HEK293 (cell line): ENCODE results near the gene SNTG2.

Experiments used
- KLF10 ChIP-seq: fragments of 450-650 bp; IDR thresholded peaks from 2 replicates; pipeline ENCODE4 v1.5.1; 2018; ENCODE audit warnings: missing biosample characterization, mild to moderate bottlenecking, missing genetic modification characterization
- ZNF76 ChIP-seq: fragments of 450-650 bp; formaldehyde crosslinking; IDR thresholded peaks from 2 replicates; pipeline ENCODE4; 2016; ENCODE audit warnings: low read depth, missing biosample characterization, missing genetic modification characterization, borderline replicate concordance
- ZSCAN16 ChIP-seq: fragments of 450-650 bp; formaldehyde crosslinking; IDR thresholded peaks from 2 replicates; pipeline ENCODE4 v1.5.1; 2016; ENCODE audit warnings: missing biosample characterization, missing genetic modification characterization
- TF ChIP-seq, protein P1 (sequence below): fragments of 450-650 bp; formaldehyde crosslinking; IDR thresholded peaks from 2 replicates; pipeline ENCODE4 v1.5.1; 2016; ENCODE audit warnings: missing biosample characterization, missing genetic modification characterization
- TF ChIP-seq, protein P2 (sequence below): IDR thresholded peaks from 2 replicates; pipeline ENCODE4 v1.6.1; 2011; ENCODE audit warnings: mild to moderate bottlenecking, low read depth, low read length, borderline replicate concordance

DNA sequence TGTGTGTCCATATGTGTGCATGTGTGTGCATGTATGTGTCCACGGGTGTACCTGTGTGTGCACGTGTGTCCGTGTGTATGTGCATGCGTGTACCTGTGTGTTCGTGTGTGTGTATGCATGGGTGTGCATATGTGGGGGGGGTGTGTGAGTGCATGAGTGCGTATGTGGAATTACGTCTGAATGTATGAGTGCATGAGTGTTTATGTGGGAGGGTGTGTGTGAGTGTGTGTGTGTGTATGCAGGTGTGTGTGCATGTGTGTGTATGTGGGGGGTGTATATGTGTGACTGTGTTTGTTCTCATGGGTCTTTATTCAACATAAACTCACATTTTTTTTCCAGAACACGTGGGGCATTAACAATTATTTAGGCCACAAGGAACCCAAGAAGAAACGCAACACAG is 208.4 kb downstream of the SNTG2 start:
- TF ChIP-seq ZNF76 (tag by site-specific recombination) (no peak), ZSCAN16 (no peak), KLF10 (no peak)
- TF ChIP-seq, protein P1, sequence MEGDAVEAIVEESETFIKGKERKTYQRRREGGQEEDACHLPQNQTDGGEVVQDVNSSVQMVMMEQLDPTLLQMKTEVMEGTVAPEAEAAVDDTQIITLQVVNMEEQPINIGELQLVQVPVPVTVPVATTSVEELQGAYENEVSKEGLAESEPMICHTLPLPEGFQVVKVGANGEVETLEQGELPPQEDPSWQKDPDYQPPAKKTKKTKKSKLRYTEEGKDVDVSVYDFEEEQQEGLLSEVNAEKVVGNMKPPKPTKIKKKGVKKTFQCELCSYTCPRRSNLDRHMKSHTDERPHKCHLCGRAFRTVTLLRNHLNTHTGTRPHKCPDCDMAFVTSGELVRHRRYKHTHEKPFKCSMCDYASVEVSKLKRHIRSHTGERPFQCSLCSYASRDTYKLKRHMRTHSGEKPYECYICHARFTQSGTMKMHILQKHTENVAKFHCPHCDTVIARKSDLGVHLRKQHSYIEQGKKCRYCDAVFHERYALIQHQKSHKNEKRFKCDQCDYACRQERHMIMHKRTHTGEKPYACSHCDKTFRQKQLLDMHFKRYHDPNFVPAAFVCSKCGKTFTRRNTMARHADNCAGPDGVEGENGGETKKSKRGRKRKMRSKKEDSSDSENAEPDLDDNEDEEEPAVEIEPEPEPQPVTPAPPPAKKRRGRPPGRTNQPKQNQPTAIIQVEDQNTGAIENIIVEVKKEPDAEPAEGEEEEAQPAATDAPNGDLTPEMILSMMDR (tag by site-specific recombination) = no peak
- TF ChIP-seq, protein P2, sequence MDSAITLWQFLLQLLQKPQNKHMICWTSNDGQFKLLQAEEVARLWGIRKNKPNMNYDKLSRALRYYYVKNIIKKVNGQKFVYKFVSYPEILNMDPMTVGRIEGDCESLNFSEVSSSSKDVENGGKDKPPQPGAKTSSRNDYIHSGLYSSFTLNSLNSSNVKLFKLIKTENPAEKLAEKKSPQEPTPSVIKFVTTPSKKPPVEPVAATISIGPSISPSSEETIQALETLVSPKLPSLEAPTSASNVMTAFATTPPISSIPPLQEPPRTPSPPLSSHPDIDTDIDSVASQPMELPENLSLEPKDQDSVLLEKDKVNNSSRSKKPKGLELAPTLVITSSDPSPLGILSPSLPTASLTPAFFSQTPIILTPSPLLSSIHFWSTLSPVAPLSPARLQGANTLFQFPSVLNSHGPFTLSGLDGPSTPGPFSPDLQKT = no peak
